Esophagus squamous epithelium (tissue), 4 donors: Measurements from ENCODE around the gene KRT12.

ENCODE experiments used
- POLR2A ChIP-seq, 4 donors: fragments of 450-650 bp; IDR thresholded peaks; one replicate each; pipeline ENCODE4 v1.6.1; 2017; ENCODE audit warnings: antibody characterized with exemption in 4 of 4, mild to moderate bottlenecking in 4 of 4, moderate library complexity in 3 of 4
- TF ChIP-seq, protein P1 (sequence below), 6 experiments: fragments of 450-650 bp in 4 of 6; fragments of 200-600 bp in 2 of 6; sonication (generic) in 2 of 6; IDR thresholded peaks; one replicate each; pipeline ENCODE4 v1.5.1; 2016 to 2019; ENCODE audit warnings: antibody characterized with exemption in 6 of 6, mild to moderate bottlenecking in 4 of 6, moderate library complexity in 4 of 6

DNA sequence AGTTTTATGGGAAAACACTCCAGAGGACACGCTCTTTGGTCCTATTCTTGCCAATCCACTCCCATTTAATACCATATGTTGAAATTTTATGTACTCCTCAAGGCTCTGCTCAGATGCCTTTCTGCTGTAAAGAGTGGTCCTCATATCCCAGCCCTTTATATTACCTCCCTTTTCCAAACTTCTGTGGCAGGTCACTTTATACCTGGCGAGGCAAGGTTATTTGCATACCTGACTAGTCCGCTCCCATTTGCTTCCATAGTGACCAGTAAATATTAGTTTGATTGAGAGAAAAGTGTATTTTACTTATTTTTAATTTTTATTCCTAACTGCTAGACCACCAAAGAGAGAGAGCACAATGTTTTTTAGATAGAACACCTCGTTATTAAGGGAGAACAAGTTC lies 17.3 kb downstream of the KRT12 start:
- TF ChIP-seq, protein P1, sequence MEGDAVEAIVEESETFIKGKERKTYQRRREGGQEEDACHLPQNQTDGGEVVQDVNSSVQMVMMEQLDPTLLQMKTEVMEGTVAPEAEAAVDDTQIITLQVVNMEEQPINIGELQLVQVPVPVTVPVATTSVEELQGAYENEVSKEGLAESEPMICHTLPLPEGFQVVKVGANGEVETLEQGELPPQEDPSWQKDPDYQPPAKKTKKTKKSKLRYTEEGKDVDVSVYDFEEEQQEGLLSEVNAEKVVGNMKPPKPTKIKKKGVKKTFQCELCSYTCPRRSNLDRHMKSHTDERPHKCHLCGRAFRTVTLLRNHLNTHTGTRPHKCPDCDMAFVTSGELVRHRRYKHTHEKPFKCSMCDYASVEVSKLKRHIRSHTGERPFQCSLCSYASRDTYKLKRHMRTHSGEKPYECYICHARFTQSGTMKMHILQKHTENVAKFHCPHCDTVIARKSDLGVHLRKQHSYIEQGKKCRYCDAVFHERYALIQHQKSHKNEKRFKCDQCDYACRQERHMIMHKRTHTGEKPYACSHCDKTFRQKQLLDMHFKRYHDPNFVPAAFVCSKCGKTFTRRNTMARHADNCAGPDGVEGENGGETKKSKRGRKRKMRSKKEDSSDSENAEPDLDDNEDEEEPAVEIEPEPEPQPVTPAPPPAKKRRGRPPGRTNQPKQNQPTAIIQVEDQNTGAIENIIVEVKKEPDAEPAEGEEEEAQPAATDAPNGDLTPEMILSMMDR (IDR thresholded peaks at IDR 0.05), result no peak
- TF ChIP-seq POLR2A (IDR thresholded peaks at IDR 0.05), result no peak
